Osteocyte (in vitro differentiated cells): ENCODE measurements around the gene GATD1. TPM values are rescaled to one million over a fixed set of nuclear protein-coding genes. Genes with fewer than 3 reads are reported as not detected.

Source experiments
- DNase-seq: peaks from one replicate; pipeline ENCODE4 v3.0.0; 2021; ENCODE audit warnings: mixed read lengths; ENCODE audit not compliant: unreplicated experiment; ENCODE audit errors: extremely low spot score
- H3K27ac Mint-ChIP-seq: one replicate; pipeline ENCODE4 v1.8.0; 2021; ENCODE audit warnings: mild to moderate bottlenecking, mixed read lengths; ENCODE audit not compliant: unreplicated experiment
- H3K27me3 Mint-ChIP-seq: one replicate; pipeline ENCODE4 v1.8.0; 2021; ENCODE audit warnings: mixed read lengths; ENCODE audit not compliant: unreplicated experiment
- H3K36me3 Mint-ChIP-seq: one replicate; pipeline ENCODE4 v1.8.0; 2021; ENCODE audit warnings: mixed read lengths; ENCODE audit not compliant: unreplicated experiment
- H3K4me1 Mint-ChIP-seq: one replicate; pipeline ENCODE4 v1.8.0; 2021; ENCODE audit warnings: mixed read lengths; ENCODE audit not compliant: unreplicated experiment
- H3K4me3 Mint-ChIP-seq: one replicate; pipeline ENCODE4 v1.8.0; 2021; ENCODE audit warnings: mild to moderate bottlenecking, moderate library complexity, mixed read lengths; ENCODE audit not compliant: unreplicated experiment
- H3K9me3 Mint-ChIP-seq: one replicate; pipeline ENCODE4 v1.8.0; 2021; ENCODE audit warnings: mixed read lengths; ENCODE audit not compliant: unreplicated experiment
- total RNA-seq: library from RNA; stranded (reverse); gene quantifications from 2 replicates; pipeline ENCODE4 v1.2.1, GENCODE V29; 2021
- TF ChIP-seq, protein P1 (sequence below): fragments of 200-600 bp; sonication (generic); IDR thresholded peaks from 2 replicates; pipeline ENCODE4 v1.5.0; 2021; ENCODE audit warnings: antibody characterized with exemption, mild to moderate bottlenecking, moderate library complexity

The GATD1 gene
- total RNA-seq, 1 donor from 2014 or later = 79.1 TPM

DNA sequence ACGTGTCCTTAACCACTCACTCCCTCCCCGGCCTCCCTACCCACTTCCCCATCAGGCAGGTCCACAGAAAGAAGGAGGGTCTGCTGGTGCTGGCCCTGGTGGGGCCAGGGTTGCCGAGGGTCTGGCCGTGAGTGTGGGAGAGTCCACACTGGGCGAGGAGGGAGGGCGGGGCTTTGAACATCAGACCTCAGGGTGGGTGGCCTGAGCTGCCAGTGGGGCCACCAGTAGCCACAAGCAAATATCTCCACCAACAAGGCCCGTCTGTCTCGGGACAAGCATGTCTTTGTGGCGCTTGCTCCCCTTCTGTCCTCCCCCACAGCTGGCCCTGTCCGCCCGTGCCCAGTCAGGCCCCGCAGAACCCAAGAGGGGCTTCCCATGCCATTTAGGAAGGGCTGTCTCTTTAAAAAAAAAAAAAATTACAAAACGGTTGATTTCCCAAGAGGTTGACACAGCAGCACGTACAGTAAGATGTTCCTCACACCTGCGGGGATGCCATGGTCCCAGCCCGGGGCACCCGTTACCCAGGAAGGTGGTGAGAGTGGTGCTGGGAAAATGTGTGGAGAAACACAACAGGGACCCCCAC, 47.7 kb downstream of the GATD1 start:
- Mint-ChIP-seq H3K27ac (no peak overlapping the region), H3K4me1 (peaks cover 11% of the 10 kb centered on the region), H3K4me3 (no peak overlapping the region), H3K27me3 (no peaks in the 10 kb centered on the region), H3K36me3 (no peaks in the 10 kb centered on the region), H3K9me3 (no peaks in the 10 kb centered on the region)
- DNase-seq = no peak
- TF ChIP-seq, protein P1, sequence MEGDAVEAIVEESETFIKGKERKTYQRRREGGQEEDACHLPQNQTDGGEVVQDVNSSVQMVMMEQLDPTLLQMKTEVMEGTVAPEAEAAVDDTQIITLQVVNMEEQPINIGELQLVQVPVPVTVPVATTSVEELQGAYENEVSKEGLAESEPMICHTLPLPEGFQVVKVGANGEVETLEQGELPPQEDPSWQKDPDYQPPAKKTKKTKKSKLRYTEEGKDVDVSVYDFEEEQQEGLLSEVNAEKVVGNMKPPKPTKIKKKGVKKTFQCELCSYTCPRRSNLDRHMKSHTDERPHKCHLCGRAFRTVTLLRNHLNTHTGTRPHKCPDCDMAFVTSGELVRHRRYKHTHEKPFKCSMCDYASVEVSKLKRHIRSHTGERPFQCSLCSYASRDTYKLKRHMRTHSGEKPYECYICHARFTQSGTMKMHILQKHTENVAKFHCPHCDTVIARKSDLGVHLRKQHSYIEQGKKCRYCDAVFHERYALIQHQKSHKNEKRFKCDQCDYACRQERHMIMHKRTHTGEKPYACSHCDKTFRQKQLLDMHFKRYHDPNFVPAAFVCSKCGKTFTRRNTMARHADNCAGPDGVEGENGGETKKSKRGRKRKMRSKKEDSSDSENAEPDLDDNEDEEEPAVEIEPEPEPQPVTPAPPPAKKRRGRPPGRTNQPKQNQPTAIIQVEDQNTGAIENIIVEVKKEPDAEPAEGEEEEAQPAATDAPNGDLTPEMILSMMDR = no peak

DNA sequence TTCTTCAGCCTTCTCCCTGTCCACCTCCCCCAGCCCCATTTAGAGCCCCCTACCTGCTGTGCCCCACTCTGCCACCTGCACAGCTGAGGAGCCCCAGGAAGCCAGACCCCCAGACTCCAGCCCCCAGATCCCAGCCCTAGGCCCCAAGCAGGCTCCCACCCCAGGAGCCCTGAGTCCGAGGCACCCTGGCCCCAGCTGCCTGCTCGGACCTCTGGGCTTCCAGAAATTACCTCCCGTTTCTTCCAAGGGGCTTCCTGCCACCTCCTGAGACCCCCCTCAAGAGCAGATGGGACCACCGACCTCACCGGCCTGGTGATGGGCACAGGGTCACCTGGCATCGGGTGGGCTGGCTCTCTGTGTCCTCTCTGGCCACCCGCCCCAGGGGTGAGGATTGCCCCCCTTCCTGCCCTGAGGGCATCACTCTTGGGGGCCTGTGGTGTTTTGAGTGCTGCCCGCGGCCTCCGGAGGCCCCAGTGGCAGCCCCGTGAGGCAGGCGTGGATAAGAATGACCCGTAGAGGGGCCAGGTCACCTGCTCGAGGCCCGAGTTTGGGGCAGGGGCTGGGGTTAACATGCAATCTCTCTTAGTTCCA, 48.3 kb downstream of the GATD1 start:
- H3K27ac Mint-ChIP-seq = no peak overlapping the region

GRCh38 chr11:727859-728748, 49.2 kb downstream of the GATD1 start:
- peaks cover 15% of the 10 kb centered on the region for H3K4me1 Mint-ChIP-seq
- TF ChIP-seq, protein P1 = peak; percentile 99
- H3K27me3 Mint-ChIP-seq = no peaks in the 10 kb centered on the region

More for the DNA sequence above, 48.3 kb downstream of the GATD1 start:
- no peaks in the 10 kb centered on the region for H3K27me3 Mint-ChIP-seq
- no peak for DNase-seq
- H3K4me3 Mint-ChIP-seq = no peak overlapping the region
- no peaks in the 10 kb centered on the region for H3K36me3 Mint-ChIP-seq
- TF ChIP-seq, protein P1 = no peak
- no peaks in the 10 kb centered on the region for H3K9me3 Mint-ChIP-seq
- peaks cover 11% of the 10 kb centered on the region for H3K4me1 Mint-ChIP-seq

GRCh38 chr11:727281-727701, 50.0 kb downstream of the GATD1 start:
- Mint-ChIP-seq H3K27ac (peak overlapping the region; percentile 23), H3K4me1 (peaks cover 16% of the 10 kb centered on the region), H3K9me3 (no peaks in the 10 kb centered on the region), H3K27me3 (no peaks in the 10 kb centered on the region), H3K36me3 (no peaks in the 10 kb centered on the region), H3K4me3 (no peak overlapping the region)
- TF ChIP-seq, protein P1 = no peak
- DNase-seq = no peak

More at GRCh38 chr11:727859-728748, 49.2 kb downstream of the GATD1 start:
- Mint-ChIP-seq H3K36me3 (no peaks in the 10 kb centered on the region), H3K27ac (peak overlapping the region; percentile 41), H3K4me3 (no peak overlapping the region), H3K9me3 (no peaks in the 10 kb centered on the region)
- DNase-seq = peak; percentile 93
